SK-N-SH treated with all-trans-retinoic acid at 6 μM for 48 hours (cell line): ENCODE results near the gene PHYHD1.
A peak's percentile ranks its signal among the peaks of the same experiment; 100 is the strongest.

ENCODE experiments used
- ATAC-seq: fragments of 200-7000 bp; cut with Tn5 transposase; 3 replicates; pipeline ENCODE4 v1.9.1; 2020; ENCODE audit warnings: mild to moderate bottlenecking, moderate library complexity
- ARNTL ChIP-seq: fragments of 450-650 bp; formaldehyde crosslinking; IDR thresholded peaks from 2 replicates; pipeline ENCODE4 v1.5.0; 2020; ENCODE audit warnings: low read depth, mild to moderate bottlenecking, moderate library complexity, borderline replicate concordance
- CSDC2 ChIP-seq: fragments of 250-450 bp; sonication (Bioruptor Pico); IDR thresholded peaks from 2 replicates; pipeline ENCODE4 v1.5.0; 2020; ENCODE audit warnings: mild to moderate bottlenecking, moderate library complexity
- ESRRG ChIP-seq: fragments of 250-450 bp; sonication (Bioruptor Pico); IDR thresholded peaks from 2 replicates; pipeline ENCODE4 v1.6.1; 2021; ENCODE audit warnings: mild to moderate bottlenecking
- GLIS3 ChIP-seq: fragments of 250-450 bp; sonication (Bioruptor Pico); IDR thresholded peaks from 2 replicates; pipeline ENCODE4 v1.5.0; 2020; ENCODE audit warnings: mild to moderate bottlenecking, moderate library complexity
- ISL1 ChIP-seq: fragments of 250-450 bp; sonication (Bioruptor Pico); IDR thresholded peaks from 2 replicates; pipeline ENCODE4 v2.1.2; 2022; ENCODE audit warnings: mild to moderate bottlenecking, moderate library complexity
- OSR1 ChIP-seq: fragments of 250-450 bp; sonication (Bioruptor Pico); IDR thresholded peaks from 2 replicates; pipeline ENCODE4 v1.8.0; 2022; ENCODE audit warnings: moderate library complexity, mild to moderate bottlenecking, inconsistent platforms
- PPARA ChIP-seq: fragments of 250-450 bp; sonication (Bioruptor Pico); IDR thresholded peaks from 2 replicates; pipeline ENCODE4 v1.5.0; 2020; ENCODE audit warnings: mild to moderate bottlenecking, borderline replicate concordance
- RARB ChIP-seq: fragments of 250-450 bp; sonication (Bioruptor Pico); IDR thresholded peaks from 2 replicates; pipeline ENCODE4 v1.8.0; 2021; ENCODE audit warnings: mild to moderate bottlenecking, moderate library complexity
- SNAI2 ChIP-seq: fragments of 250-450 bp; sonication (Bioruptor Pico); IDR thresholded peaks from 2 replicates; pipeline ENCODE4 v1.5.0; 2020; ENCODE audit warnings: mild to moderate bottlenecking, moderate library complexity
- TCF4 ChIP-seq: fragments of 250-450 bp; sonication (Bioruptor Pico); IDR thresholded peaks from 2 replicates; pipeline ENCODE4 v1.8.0; 2021; ENCODE audit warnings: mild to moderate bottlenecking, moderate library complexity, borderline replicate concordance
- TOX ChIP-seq: fragments of 250-450 bp; sonication (Bioruptor Pico); IDR thresholded peaks from 2 replicates; pipeline ENCODE4 v1.8.0; 2021; ENCODE audit warnings: mild to moderate bottlenecking, moderate library complexity, borderline replicate concordance
- ZFP3 ChIP-seq: fragments of 250-450 bp; sonication (Bioruptor Pico); IDR thresholded peaks from 2 replicates; pipeline ENCODE4 v1.5.0; 2020; ENCODE audit warnings: mild to moderate bottlenecking, moderate library complexity
- ZNF565 ChIP-seq: fragments of 450-650 bp; formaldehyde crosslinking; conservative IDR thresholded peaks from 2 replicates; pipeline ENCODE4 v1.5.0; 2020; ENCODE audit warnings: low read depth, mild to moderate bottlenecking, moderate library complexity
- ZNF70 ChIP-seq: fragments of 450-650 bp; formaldehyde crosslinking; IDR thresholded peaks from 2 replicates; pipeline ENCODE4 v1.5.0; 2020; ENCODE audit warnings: mild to moderate bottlenecking, moderate library complexity
- ZNF8 ChIP-seq: fragments of 450-650 bp; formaldehyde crosslinking; IDR thresholded peaks from 2 replicates; pipeline ENCODE4 v1.5.0; 2020; ENCODE audit warnings: mild to moderate bottlenecking, moderate library complexity
- TF ChIP-seq, protein P1 (sequence below): fragments of 250-450 bp; sonication (Bioruptor Pico); IDR thresholded peaks from 2 replicates; pipeline ENCODE4 v1.5.1; 2021; ENCODE audit warnings: mild to moderate bottlenecking, moderate library complexity
- TF ChIP-seq, protein P2 (sequence below): fragments of 250-450 bp; sonication (Bioruptor Pico); IDR thresholded peaks from 2 replicates; pipeline ENCODE4 v1.8.0; 2021; ENCODE audit warnings: low read depth, mild to moderate bottlenecking, moderate library complexity, borderline replicate concordance
- TF ChIP-seq, protein P3 (sequence below): fragments of 250-450 bp; sonication (Bioruptor Pico); IDR thresholded peaks from 2 replicates; pipeline ENCODE4 v1.5.1; 2020; ENCODE audit warnings: low read depth, mild to moderate bottlenecking, moderate library complexity
- TF ChIP-seq, protein P4 (sequence below): fragments of 250-450 bp; sonication (Bioruptor Pico); IDR thresholded peaks from 2 replicates; pipeline ENCODE4 v1.5.0; 2020; ENCODE audit warnings: mild to moderate bottlenecking, moderate library complexity

Gene PHYHD1

DNA sequence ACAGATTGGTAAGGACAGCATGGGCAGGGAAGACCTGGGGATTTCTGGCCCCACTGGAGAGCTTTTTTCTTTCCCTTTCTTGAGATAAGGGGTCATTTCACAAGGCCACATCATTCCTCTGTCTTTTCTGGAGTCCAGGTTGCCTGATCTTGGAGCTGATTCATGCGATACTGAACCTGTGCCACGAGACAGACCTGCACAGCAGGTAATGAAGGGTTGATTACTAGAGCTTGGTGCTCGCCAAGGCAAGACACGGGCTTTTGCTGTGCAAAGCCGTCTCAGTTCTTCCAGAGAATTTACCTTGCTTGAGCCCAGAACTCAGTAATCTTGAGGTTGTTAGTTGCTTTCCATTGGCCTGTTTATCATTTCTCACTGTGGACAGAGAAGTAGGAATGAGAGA lies 65.9 kb downstream of the PHYHD1 start:
- TF ChIP-seq PPARA (CRISPR knock-in tag), result no peak
- TF ChIP-seq TOX (CRISPR knock-in tag), result no peak
- TF ChIP-seq ZNF70, result no peak
- no peak for TF ChIP-seq ZFP3
- TF ChIP-seq, protein P1, sequence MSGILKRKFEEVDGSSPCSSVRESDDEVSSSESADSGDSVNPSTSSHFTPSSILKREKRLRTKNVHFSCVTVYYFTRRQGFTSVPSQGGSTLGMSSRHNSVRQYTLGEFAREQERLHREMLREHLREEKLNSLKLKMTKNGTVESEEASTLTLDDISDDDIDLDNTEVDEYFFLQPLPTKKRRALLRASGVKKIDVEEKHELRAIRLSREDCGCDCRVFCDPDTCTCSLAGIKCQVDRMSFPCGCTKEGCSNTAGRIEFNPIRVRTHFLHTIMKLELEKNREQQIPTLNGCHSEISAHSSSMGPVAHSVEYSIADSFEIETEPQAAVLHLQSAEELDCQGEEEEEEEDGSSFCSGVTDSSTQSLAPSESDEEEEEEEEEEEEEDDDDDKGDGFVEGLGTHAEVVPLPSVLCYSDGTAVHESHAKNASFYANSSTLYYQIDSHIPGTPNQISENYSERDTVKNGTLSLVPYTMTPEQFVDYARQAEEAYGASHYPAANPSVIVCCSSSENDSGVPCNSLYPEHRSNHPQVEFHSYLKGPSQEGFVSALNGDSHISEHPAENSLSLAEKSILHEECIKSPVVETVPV, result no peak
- TF ChIP-seq ZNF565, result no peak
- no peak for TF ChIP-seq ARNTL (CRISPR knock-in tag)
- TF ChIP-seq GLIS3 (CRISPR knock-in tag), result no peak
- TF ChIP-seq ISL1, result no peak
- TF ChIP-seq ZNF8 (CRISPR knock-in tag), result no peak
- TF ChIP-seq, protein P2, sequence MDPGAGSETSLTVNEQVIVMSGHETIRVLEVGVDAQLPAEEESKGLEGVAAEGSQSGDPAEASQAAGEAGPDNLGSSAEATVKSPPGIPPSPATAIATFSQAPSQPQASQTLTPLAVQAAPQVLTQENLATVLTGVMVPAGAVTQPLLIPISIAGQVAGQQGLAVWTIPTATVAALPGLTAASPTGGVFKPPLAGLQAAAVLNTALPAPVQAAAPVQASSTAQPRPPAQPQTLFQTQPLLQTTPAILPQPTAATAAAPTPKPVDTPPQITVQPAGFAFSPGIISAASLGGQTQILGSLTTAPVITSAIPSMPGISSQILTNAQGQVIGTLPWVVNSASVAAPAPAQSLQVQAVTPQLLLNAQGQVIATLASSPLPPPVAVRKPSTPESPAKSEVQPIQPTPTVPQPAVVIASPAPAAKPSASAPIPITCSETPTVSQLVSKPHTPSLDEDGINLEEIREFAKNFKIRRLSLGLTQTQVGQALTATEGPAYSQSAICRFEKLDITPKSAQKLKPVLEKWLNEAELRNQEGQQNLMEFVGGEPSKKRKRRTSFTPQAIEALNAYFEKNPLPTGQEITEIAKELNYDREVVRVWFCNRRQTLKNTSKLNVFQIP, result no peak
- TF ChIP-seq OSR1 (CRISPR knock-in tag), result no peak
- TF ChIP-seq, protein P3, sequence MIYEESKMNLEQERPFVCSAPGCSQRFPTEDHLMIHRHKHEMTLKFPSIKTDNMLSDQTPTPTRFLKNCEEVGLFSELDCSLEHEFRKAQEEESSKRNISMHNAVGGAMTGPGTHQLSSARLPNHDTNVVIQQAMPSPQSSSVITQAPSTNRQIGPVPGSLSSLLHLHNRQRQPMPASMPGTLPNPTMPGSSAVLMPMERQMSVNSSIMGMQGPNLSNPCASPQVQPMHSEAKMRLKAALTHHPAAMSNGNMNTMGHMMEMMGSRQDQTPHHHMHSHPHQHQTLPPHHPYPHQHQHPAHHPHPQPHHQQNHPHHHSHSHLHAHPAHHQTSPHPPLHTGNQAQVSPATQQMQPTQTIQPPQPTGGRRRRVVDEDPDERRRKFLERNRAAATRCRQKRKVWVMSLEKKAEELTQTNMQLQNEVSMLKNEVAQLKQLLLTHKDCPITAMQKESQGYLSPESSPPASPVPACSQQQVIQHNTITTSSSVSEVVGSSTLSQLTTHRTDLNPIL (CRISPR knock-in tag), result no peak
- no peak for TF ChIP-seq CSDC2
- TF ChIP-seq SNAI2 (CRISPR knock-in tag), result no peak
- TF ChIP-seq ESRRG (CRISPR knock-in tag), result no peak
- TF ChIP-seq RARB, result no peak
- TF ChIP-seq, protein P4, sequence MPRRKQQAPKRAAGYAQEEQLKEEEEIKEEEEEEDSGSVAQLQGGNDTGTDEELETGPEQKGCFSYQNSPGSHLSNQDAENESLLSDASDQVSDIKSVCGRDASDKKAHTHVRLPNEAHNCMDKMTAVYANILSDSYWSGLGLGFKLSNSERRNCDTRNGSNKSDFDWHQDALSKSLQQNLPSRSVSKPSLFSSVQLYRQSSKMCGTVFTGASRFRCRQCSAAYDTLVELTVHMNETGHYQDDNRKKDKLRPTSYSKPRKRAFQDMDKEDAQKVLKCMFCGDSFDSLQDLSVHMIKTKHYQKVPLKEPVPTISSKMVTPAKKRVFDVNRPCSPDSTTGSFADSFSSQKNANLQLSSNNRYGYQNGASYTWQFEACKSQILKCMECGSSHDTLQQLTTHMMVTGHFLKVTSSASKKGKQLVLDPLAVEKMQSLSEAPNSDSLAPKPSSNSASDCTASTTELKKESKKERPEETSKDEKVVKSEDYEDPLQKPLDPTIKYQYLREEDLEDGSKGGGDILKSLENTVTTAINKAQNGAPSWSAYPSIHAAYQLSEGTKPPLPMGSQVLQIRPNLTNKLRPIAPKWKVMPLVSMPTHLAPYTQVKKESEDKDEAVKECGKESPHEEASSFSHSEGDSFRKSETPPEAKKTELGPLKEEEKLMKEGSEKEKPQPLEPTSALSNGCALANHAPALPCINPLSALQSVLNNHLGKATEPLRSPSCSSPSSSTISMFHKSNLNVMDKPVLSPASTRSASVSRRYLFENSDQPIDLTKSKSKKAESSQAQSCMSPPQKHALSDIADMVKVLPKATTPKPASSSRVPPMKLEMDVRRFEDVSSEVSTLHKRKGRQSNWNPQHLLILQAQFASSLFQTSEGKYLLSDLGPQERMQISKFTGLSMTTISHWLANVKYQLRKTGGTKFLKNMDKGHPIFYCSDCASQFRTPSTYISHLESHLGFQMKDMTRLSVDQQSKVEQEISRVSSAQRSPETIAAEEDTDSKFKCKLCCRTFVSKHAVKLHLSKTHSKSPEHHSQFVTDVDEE, result no peak
- no peak for TF ChIP-seq TCF4 (CRISPR knock-in tag)
- no peak for ATAC-seq

DNA sequence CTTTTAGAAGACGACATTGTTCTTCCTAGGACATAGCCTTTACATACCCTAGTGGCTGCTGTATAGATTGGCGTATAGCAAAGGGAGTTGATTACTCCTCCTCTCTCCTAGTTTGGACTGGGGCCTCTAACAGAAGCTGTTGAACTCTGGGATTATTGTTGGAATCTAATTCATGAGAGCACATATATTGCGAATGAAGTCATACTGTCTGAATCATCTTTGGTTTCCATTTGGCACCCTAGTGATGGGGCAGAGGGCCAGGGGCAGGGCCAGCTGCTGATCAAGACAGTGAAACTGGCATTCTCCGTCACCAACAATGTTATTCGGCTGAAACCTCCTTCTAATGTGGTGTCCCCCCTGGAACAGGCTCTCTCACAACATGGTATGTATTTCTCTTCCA lies 67.0 kb downstream of the PHYHD1 start:
- TF ChIP-seq, protein P3 (CRISPR knock-in tag), result 0 out of 2 replicates have a peak, but pooled peaks have one; percentile 24
- no peak for TF ChIP-seq ARNTL (CRISPR knock-in tag)
- peak; percentile 58; the same call in 1 of the 2 replicates for TF ChIP-seq SNAI2 (CRISPR knock-in tag)
- no peak for TF ChIP-seq OSR1 (CRISPR knock-in tag)
- ATAC-seq, result peak; percentile 91
